Measurements from ENCODE around the gene PBX1. TPM values are rescaled to one million over a fixed set of nuclear protein-coding genes. Genes with fewer than 3 reads are reported as not detected.

PBX1 gene
- total and polyA plus RNA-seq, 2 donors from 2014 or later = 14.9 to 91.5 TPM

- peaks cover 0 to 17% (median 15%) of the 10 kb centered on the region in 3 donors for H3K4me1 ChIP-seq (ENCODE audit: control insufficient read depth in 2 of 3, insufficient read depth in 2 of 3, low read depth in 1 of 3, low read length in 3 of 3)
- intact Hi-C loops (cut with DNase I) = no loop called here
- H3K36me3 ChIP-seq (ENCODE audit: control insufficient read depth in 2 of 3, insufficient read depth in 3 of 3, low read length in 3 of 3) = no peaks in the 10 kb centered on the region
- no peak for TF ChIP-seq CTCF (IDR thresholded peaks at IDR 0.05; ENCODE audit: borderline replicate concordance, extremely low read depth, insufficient read depth)
- H3K9ac ChIP-seq (ENCODE audit: low read length in 3 of 3) = no peak overlapping the region
- H3K4me3 ChIP-seq (ENCODE audit: low read length in 3 of 3) = no peak overlapping the region
- no peak overlapping the region for H3K27ac ChIP-seq (ENCODE audit: low read depth in 2 of 2, low read length in 2 of 2)
- DNase-seq (no peak), FAIRE-seq (no peak)
- no peaks in the 10 kb centered on the region for H3K9me3 ChIP-seq (ENCODE audit: control insufficient read depth in 2 of 3, insufficient read depth in 1 of 3, low read length in 3 of 3)
- H3K27me3 ChIP-seq (ENCODE audit: control insufficient read depth, insufficient read depth, low read length) = no peaks in the 10 kb centered on the region
Observed at GRCh38 chr1:164706606-164706987, 147.6 kb downstream of the PBX1 start.

GRCh38 chr1:164707868-164708331 lies 148.9 kb downstream of the PBX1 start:
- H3K9me3 ChIP-seq (ENCODE audit: control insufficient read depth in 2 of 3, insufficient read depth in 1 of 3, low read length in 3 of 3) = no peaks in the 10 kb centered on the region
- peaks cover 0 to 22% (median 18%) of the 10 kb centered on the region in 3 donors for H3K4me1 ChIP-seq (ENCODE audit: control insufficient read depth in 2 of 3, insufficient read depth in 2 of 3, low read depth in 1 of 3, low read length in 3 of 3)
- no peaks in the 10 kb centered on the region for H3K27me3 ChIP-seq (ENCODE audit: control insufficient read depth, insufficient read depth, low read length)
- no peak for FAIRE-seq
- H3K36me3 ChIP-seq (ENCODE audit: control insufficient read depth in 2 of 3, insufficient read depth in 3 of 3, low read length in 3 of 3) = no peaks in the 10 kb centered on the region
- no peak for TF ChIP-seq CTCF (IDR thresholded peaks at IDR 0.05; ENCODE audit: borderline replicate concordance, extremely low read depth, insufficient read depth)
- intact Hi-C loops (cut with DNase I) = no loop called here
- H3K4me3 ChIP-seq (ENCODE audit: low read length in 3 of 3) = no peak overlapping the region
- DNase-seq = no peak
- peak overlapping the region in 1 of 2 donors; percentile 41 for H3K27ac ChIP-seq (ENCODE audit: low read depth in 2 of 2, low read length in 2 of 2)
- H3K9ac ChIP-seq (ENCODE audit: low read length in 3 of 3) = no peak overlapping the region

GRCh38 chr1:164708596-164708995 lies 149.6 kb downstream of the PBX1 start:
- Histone ChIP-seq H3K27ac (ENCODE audit: low read depth in 2 of 2, low read length in 2 of 2) (peak overlapping the region in 1 of 2 donors; percentile 29), H3K9ac (ENCODE audit: low read length in 3 of 3) (no peak overlapping the region), H3K36me3 (ENCODE audit: control insufficient read depth in 2 of 3, insufficient read depth in 3 of 3, low read length in 3 of 3) (no peaks in the 10 kb centered on the region), H3K27me3 (ENCODE audit: control insufficient read depth, insufficient read depth, low read length) (no peaks in the 10 kb centered on the region), H3K4me1 (ENCODE audit: control insufficient read depth in 2 of 3, insufficient read depth in 2 of 3, low read depth in 1 of 3, low read length in 3 of 3) (peaks cover 0 to 19% (median 19%) of the 10 kb centered on the region in 3 donors), H3K9me3 (ENCODE audit: control insufficient read depth in 2 of 3, insufficient read depth in 1 of 3, low read length in 3 of 3) (no peaks in the 10 kb centered on the region), H3K4me3 (ENCODE audit: low read length in 3 of 3) (no peak overlapping the region)
- no peak for TF ChIP-seq CTCF (IDR thresholded peaks at IDR 0.05; ENCODE audit: borderline replicate concordance, extremely low read depth, insufficient read depth)
- FAIRE-seq (no peak), DNase-seq (no peak)
- intact Hi-C loops (cut with DNase I) = no loop called here

- Histone ChIP-seq H3K27ac (ENCODE audit: low read depth in 2 of 2, low read length in 2 of 2) (peak overlapping the region in 1 of 2 donors; percentile 29), H3K9ac (ENCODE audit: low read length in 3 of 3) (no peak overlapping the region), H3K27me3 (ENCODE audit: control insufficient read depth, insufficient read depth, low read length) (no peaks in the 10 kb centered on the region), H3K36me3 (ENCODE audit: control insufficient read depth in 2 of 3, insufficient read depth in 3 of 3, low read length in 3 of 3) (no peaks in the 10 kb centered on the region), H3K4me1 (ENCODE audit: control insufficient read depth in 2 of 3, insufficient read depth in 2 of 3, low read depth in 1 of 3, low read length in 3 of 3) (peaks cover 0 to 19% (median 17%) of the 10 kb centered on the region in 3 donors), H3K9me3 (ENCODE audit: control insufficient read depth in 2 of 3, insufficient read depth in 1 of 3, low read length in 3 of 3) (no peaks in the 10 kb centered on the region), H3K4me3 (ENCODE audit: low read length in 3 of 3) (no peak overlapping the region)
- no peak for TF ChIP-seq CTCF (IDR thresholded peaks at IDR 0.05; ENCODE audit: borderline replicate concordance, extremely low read depth, insufficient read depth)
- DNase-seq (no peak), FAIRE-seq (no peak)
- intact Hi-C loops (cut with DNase I) = no loop called here
Observed at GRCh38 chr1:164709126-164709525, 150.1 kb downstream of the PBX1 start.

All from kidney (tissue), 14 donors.